ENCODE data around the gene CERKL.
A peak's percentile ranks its signal among the peaks of the same experiment; 100 is the strongest.

The CERKL gene

DNA sequence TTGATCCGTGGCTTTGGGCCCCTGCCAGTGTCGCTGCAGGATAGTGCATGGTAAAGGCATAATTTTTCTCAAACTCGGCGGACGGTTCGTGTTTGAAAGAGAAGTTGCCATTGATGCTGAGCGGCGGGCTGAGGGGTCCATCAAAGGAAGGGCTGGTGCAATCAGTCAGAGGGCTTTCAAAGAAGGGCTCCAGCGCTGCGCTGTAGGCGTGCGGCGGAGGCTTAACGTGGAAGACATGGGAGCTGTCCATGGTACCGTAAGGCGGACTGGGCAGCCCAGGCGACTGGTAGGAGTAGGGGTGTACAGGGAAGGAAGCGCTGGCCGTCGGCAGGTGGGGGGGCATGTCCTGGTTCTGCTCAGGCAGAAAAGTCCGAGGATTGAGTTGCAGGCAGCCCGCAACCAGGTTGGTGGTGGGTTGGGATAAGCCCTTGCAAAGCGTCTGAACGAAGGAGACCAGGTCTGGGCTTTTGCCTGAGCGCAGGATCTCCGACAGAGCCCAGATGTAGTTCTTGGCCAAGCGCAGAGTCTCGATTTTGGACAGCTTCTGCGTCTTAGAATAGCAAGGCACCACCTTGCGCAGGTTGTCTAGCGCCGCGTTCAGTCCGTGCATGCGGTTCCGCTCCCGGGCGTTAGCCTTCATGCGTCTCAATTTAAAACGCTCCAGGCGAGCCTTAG lies 21.1 kb upstream of the CERKL start:
- peak; percentile 56 for DNase-seq (ENCODE audit: low read depth)

DNA sequence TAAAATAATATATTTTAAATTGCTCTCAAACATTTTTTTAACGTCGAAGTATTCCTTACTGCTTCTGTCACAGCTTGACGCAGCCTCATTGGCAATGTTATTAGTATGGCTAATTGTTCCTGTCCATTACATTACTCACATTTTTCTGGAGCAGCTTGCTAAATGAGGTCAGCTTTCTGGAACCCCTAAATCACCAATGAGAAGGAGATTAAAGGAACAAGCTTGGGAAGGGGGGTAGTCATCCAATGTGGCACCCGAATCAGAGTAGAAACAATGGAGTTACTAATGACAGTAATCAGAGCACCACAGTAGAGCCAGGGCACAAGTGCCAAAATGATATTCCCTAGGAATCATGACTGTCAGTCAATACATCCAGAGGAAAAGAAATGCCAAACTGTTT lies 18.3 kb upstream of the CERKL start:
- DNase-seq (ENCODE audit: low read depth): no peak

DNA sequence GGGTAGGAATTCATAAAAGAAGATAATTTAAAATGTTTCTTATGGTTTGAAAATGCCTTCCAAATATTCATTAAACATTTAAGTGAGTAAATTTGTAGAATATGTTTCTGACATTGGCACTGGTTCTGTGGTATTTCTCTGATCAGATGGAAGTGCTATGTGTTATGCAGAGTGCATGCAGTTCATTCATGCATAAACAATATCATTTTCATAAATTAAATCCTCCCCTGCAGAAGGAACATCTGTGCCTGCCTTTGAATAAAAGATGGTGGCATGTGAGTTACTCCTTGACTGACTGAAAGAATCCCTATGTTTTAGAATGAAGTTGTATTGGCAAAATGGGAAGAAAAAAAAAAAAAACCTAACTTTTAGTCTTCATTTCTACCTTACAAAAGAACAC lies 17.6 kb upstream of the CERKL start:
- no peak for DNase-seq (ENCODE audit: low read depth)

DNA sequence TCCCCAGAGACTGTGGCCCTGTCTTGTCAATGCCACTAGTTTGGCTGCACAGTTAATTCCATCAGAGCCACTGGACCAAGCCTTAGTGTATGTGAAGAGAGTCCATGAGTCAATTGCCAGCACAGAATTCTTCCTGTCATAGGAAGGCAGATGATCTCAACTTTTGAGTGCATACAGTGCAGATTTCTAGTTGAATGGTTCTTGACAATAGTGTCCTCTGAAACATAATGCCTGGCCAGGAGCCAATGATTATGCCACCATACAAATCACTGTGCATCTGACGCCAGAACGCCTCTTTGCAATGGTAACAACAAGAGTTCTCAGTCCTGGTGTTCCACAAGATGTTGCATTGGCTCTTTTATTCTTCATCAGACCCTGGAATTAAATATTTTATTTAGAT lies 16.3 kb upstream of the CERKL start:
- DNase-seq (ENCODE audit: low read depth): no peak

DNA sequence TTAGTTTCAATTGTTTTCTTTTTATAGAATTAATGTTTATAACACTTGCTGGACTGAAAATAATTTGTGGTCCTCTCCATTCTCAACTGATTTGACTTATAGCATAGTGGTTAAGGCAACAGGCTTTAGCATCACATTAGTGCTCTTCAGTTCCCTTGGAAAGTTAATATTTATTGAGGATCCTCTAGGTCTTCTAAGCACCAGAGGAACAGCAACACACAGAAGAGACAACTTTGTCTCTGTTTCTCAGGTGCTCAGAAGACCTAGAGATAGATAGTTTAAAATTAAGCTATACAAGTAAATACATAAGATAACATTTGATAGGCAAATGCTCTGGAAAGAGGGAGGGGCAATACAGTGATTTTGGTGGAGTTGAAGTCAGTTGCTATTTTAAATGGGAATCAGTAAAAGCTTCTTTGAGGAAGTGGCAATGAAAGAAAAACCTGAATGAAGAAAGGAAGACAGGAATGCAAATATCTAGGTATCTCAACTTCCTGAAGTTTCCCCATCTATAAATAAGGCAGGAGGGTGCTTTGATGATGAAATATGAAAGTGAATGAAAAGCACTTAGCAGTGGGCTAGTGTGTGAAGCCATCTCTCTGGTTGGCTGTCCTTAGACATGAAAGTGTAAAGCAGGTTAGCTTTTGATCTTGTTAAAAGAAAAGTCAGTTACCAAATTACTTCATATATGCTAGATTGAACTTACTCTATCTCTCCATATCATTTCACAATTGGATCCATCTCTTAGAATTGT lies 15.5 kb upstream of the CERKL start:
- DNase-seq (ENCODE audit: low read depth): no peak

DNA sequence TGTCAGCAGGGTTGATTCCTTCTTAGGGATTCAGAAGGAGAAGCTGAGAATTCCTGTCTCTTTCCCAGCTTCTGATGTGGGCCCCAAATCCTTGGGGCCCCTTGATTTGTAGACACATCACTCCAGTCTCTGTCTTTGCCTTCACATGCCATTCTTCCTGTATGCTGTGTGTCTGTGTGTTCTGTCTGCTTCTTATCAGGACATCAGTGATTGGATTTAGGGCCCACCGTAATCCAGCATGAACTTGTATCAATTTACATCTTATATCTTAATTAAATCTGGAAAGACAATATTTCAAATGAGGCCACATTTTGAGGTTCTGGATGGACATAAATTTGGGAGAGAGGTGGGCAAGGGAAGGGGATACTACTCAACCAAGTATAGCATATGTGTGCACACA lies 13.7 kb upstream of the CERKL start:
- no peak for DNase-seq (ENCODE audit: low read depth)

DNA sequence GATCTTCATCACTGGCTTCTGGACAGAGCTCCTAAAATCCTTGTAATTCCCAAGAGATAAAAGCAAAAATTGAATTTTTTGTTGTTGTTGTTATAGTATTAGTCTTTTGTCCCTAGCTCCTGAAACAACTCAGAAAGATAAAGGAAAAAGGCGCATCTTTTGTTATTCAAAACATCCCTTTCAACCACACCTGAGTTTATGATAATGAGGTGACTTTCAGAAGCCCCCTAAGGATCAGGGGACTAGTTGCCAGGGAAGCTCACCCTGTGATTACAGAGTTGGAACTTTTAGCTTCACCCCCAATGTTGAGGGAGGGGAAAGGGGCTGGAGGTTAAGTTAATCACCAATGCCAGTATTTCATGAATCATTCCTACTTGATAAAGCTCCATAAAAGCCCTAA lies 10.3 kb upstream of the CERKL start:
- DNase-seq (ENCODE audit: low read depth): no peak

DNA sequence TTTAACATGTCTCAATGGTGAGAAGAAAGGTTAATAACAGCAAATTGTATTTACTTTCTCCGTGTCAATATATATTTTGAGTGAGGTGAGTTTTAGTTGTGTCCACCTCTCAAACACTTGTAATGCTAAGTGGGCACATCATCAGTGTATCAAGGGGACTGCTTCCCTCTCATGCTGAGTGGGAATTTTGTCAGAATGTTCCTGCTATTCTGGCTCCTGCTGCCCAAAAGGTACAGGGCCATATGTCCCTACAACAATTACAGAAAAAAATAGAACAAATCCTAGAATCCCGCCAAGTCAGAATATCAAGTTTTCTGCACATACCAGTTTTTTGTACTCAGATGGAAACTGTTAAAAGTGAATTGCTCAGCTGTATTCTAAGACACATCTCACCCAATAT lies 5.4 kb upstream of the CERKL start:
- DNase-seq (ENCODE audit: low read depth): no peak

DNA sequence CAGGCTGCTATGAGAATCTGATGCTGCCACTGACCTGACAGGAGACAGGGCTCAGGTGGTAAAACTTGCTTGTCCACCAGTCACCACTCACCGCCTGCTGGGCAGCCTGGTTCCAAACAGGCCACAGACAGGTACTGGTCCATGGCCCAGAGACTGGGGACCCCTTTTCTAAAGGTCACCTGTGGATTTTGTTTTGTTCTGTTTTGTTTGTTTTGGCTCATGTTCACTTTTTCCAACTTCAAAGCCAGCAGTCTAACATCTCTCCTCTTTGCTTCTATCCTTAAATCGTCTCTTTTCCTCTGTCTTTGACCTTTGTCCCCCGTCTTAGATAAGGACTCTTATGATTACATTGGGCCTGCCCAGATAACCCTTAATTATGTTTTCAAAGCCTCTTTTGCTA lies 3.3 kb upstream of the CERKL start:
- no peak for DNase-seq (ENCODE audit: low read depth)

DNA sequence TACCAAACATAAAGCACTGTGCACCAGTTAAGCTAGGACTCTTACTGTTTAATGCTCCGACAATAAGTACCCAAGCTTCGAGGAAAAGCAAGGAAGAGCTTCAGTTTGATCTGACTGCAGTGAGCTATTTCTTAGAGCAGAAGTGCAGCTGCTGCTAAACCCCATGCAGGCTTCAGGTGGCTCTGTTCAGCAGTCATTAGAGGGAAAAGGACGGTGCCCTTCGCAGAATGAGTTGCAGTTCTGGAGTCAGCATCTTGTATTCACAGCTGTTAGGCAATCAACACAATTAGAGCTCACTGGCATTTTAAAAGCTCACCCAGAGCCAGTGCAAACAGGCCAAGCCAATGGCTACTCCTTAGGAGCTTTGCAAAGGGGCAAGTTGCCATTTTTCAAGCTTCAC lies 1.5 kb upstream of the CERKL start:
- no peak for DNase-seq (ENCODE audit: low read depth)

DNA sequence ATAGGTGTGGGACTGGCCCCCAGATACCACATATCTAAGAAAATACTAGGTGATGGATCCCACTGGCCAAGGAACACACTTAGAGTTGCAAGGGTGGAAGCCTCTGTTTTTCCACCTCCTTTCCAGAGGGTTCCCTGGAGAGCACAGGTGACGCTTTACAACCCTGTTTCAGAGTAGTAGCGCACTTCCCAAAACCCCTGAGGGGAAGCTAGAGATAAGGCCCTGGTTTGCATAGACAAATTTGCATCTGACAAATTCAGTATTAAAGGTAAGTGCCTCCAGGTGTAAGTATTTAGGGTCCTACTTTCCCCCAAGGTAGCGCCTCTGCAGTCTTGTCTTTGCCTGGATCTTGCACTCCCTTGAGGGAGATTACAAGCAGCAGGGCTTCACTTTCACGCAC lies 474 bp upstream of the CERKL start:
- DNase-seq (ENCODE audit: low read depth): no peak

DNA sequence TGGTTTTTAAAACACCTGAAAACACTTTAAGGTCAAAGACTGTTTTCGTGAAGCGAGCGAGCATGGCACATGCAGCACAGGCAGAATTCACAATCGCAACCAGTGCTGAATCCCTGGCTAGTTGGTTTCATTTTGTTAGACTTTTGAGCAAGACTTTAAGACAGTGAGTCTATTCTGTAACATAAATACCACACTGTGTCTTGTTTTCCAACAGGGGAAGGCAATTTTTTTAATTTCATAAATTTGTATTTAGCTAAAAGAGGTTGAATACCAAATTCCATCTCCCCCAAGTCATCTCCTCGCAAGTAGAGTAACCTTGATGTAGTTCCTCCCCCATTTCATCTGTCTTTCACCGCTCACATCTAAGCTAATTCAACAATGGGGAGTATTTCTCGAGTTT lies 1.4 kb downstream of the CERKL start:
- DNase-seq (ENCODE audit: low read depth): no peak

DNA sequence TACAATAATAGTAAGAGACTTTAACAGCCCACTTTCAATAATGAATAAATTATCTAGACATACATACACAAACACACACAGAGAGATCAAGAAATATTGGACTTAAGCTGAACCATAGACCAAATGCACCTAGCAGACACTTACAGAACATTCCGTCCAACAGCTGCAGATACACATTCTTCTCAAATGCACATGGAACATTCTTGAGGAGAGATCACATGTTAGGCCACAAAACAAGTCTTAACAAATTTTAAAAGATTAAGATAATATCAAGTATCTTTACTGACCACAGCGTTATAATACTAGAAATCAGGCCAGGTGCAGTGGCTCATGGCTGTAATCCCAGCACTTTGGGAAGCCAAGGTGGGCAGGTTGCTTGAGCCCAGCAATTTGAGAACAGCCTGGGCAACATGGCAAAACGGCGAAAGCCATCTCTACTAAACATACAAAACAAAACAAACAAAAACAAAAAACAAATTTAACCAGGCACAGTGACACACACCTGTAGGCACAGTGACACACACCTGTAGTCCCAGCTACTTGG lies 7.4 kb downstream of the CERKL start:
- DNase-seq (ENCODE audit: low read depth): no peak

DNA sequence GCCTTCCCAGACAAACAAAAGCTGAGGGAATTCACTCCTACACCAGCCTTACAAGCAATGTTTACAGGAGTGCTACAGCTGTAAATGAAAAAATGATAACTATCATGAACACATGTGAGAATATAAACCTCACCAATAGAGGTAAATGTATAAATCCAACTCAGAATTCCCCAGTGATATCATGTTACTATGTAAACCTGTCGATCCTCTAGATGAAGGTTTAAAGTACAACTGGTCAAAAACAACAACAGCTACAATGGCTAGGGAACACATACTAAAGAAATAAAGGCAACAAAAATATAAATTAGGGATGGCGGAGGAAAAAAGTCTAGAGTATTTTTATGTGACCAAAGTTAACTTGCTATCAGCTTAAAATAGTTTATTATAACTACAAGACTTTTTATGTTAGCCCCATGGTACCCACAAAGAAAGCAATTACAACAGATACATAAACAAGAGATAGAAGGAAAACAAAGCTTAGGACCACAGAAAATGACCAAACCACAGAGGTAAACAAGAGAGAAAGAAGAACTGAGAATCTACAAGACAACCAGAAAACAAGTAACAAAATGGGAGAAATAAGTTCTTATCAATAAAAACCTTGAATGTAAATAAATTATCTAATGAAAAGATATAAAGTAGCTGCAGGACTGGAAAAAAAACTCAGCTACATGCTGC lies 8.3 kb downstream of the CERKL start:
- DNase-seq (ENCODE audit: low read depth): no peak

DNA sequence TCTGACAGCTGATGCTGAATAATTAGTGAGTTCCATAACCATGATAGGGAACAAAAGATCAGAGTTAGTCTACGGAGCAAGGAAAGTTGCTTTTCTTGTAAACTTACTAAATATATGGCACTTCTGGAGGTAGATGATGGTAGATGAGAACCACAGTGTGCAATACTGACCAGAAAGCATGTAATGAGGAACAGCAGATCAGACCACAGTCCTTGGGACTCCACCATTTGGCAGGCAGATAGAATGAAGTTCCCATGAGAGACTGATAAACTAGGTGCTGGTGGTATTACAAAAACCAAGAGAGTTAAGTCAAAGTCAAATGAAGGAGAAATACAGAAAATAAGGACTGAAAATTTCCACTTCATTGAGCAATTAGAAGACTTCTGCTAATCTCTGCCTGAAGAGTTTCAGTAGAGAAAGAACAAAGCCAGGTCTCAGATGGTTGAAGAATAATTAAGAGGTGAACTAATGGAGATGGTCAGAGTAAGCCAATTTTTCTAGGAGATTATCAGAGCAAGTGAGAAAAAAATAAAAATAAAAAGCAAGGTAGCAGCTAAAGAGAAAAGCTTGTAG lies 10.4 kb downstream of the CERKL start:
- no peak for DNase-seq (ENCODE audit: low read depth)

DNA sequence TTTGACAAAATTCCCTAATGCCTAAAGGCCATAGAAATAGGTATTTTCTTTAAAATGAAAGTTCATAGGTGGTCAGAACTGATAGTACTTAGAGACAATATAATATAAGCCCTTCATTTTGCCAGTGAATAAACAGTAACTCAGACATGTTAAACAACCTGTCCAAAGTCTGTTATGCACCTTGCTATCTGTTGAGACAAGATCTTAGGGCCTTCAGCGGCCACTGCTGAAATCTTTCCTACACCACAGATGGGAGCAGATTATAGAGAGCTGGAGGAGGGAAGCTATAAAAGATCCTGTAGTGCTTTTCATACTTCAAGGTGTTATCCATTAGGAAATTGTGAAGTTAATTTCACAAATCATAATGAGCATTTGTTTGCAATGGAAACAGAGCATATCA lies 13.8 kb downstream of the CERKL start:
- DNase-seq (ENCODE audit: low read depth): no peak

DNA sequence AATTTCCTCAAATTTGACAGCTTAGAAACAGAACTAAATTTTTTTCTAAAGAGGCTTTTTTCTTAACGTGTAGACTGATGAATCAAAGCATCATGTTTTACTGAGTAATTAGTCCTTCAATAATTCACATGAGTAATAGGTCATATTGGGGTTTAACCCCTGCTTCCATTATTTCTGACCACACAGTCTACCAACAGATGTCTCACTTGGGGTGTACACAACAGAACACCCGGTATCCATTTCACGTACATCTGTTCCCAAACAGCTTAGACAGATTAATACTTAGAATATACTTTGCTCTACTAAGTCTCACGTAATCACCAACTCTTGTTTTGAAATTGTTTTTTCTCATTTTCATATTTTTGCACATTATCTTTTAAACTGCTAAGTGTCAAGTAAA lies 14.8 kb downstream of the CERKL start:
- no peak for DNase-seq (ENCODE audit: low read depth)

DNA sequence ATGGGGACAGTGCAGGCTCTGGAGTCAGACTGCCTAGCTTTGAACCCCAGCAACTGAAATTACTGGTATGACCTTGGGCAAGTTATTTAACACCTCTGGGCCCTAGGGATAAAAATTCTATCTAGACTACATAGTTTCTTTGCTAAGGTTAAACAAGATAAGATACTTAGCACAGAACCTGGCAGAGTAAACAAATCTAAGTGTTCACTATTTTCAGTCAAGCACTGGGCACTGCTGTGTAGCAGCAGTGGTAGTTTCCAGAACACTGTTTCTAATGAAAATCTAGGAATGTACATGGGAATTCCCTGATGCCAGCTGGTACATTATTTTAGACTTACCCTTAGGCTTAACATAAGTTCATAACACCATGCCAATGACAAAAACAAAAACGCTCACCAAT lies 17.2 kb downstream of the CERKL start:
- DNase-seq (ENCODE audit: low read depth): no peak

DNA sequence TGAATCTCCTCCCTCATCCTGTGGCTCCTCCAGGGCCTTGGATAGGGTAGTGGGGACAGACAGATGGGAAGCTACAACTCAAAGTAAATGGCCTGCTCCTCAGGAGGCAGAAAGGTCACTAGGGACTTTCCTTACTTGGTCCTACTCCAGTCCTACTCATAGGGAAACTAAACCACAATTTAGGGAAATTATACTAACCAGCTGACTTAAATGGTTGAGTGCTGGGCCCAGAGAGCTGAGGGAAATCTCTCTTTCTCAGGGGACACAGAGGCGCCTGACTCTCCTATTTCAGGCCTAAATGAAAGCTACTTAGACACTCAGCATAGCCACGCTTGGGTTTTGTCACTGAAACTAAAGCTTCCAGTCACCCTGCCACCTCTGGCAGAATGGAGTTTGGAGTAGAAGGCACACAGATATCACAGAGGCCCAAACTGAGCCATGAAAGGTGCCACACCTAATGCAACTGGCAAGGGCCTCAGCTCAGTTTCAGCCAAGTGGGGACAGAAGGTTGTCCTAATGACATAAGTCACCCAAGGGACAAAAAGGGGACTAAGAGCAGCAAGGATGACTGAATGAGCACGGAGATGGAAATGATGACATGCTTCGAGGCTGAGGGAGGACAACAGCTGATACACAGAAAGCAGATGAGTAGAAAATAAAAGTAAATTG lies 24.0 kb downstream of the CERKL start:
- no peak for DNase-seq (ENCODE audit: low read depth)

DNA sequence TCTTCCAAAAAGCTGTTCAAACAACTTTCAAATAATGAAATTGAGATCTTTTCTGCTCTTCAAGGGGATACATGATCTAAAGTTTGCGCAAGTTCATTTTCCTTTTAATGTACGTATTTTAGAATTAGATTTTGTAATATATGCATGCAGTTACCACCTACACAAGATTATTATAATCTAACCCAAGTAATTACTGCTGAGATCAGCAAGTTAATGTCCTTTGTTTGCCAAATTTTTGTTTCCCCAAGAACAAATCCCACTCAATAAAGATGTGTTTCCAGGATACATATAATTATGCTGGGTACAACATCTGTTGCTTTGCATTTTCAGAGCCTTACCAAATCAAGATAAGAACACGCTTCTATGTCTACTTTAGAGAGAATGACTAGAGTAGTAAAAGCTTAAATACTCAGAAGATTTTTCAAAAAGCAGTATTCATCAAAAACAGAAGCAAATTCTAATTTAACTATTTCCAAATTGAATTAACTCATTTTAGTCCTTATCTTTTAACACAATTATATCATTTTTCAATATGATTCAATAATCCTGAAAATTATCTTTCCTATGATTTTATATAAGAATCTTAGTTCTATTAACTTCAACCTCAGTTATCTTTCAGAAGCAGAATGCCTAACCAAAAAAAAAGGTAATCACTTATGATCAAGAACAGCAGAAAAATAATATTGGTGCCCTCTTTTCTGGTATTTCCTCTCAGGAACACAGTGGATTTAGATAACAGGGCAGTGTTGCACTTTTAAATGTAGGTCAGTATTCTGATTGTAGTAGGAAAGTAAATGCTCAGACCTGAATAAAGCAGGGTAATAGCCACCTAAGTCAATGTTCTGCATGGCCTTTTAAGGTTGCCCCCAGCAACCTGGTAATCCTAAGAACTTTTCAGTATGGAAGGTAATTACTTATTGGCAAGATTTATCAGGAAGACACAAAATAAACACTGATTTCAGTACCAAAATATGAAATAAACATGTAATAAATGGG lies 28.0 kb downstream of the CERKL start:
- DNase-seq (ENCODE audit: low read depth): no peak

DNA sequence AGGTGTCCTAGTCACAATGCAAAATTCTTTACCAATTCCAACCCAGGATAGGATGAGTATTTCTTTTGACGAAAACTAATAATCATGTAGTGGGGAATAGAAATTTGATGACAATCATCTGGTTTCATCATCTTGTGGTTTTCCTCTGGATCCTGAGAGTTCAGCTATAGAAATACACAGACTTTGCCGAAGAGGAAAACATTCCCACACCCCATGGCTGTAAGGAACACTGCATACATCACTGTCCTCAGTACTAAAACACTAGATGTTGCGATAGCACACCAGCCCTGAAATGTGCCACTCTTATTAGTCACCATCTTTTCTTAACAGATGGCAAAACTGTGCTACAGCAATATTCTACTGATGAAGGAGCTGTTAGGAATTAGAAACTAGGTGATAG lies 29.4 kb downstream of the CERKL start:
- no peak for DNase-seq (ENCODE audit: low read depth)
